Aorta (tissue), 5 donors: Measurements from ENCODE around the gene EVX2. TPM values are rescaled to one million over a fixed set of nuclear protein-coding genes. Genes with fewer than 3 reads are reported as not detected.
A peak's percentile ranks its signal among the peaks of the same experiment; 100 is the strongest.

Source experiments
- ATAC-seq: fragments of 200-7000 bp; cut with Tn5 transposase; one replicate; pipeline ENCODE4 v1.9.1; 2022; ENCODE audit warnings: moderate library complexity; ENCODE audit not compliant: low FRiP score
- DNase-seq, 2 donors: peaks; one replicate each; pipeline ENCODE4 v3.0.0-alpha.2; 2020
- H3K27ac ChIP-seq, 2 donors: one replicate each; pipeline ENCODE4 v1.5.1; 2013; ENCODE audit warnings: low read length in 2 of 2, mild to moderate bottlenecking in 2 of 2, moderate library complexity in 2 of 2, control low read depth in 1 of 2, inconsistent platforms in 1 of 2, low read depth in 1 of 2
- H3K27me3 ChIP-seq, 2 donors: one replicate each; pipeline ENCODE4 v1.6.1; 2013; ENCODE audit warnings: control low read depth in 1 of 2, low read length in 1 of 2, mild to moderate bottlenecking in 1 of 2, moderate library complexity in 1 of 2; ENCODE audit not compliant: insufficient read depth in 2 of 2, control insufficient read depth in 1 of 2
- H3K36me3 ChIP-seq, 2 donors: one replicate each; pipeline ENCODE4 v1.6.1; 2013; ENCODE audit warnings: control low read depth in 1 of 2, low read length in 1 of 2, mild to moderate bottlenecking in 1 of 2; ENCODE audit not compliant: insufficient read depth in 2 of 2, control insufficient read depth in 1 of 2
- H3K4me1 ChIP-seq, 2 donors: one replicate each; pipeline ENCODE4 v1.6.1; 2013; ENCODE audit warnings: low read length in 2 of 2, control low read depth in 1 of 2, mild to moderate bottlenecking in 1 of 2, moderate library complexity in 1 of 2; ENCODE audit not compliant: insufficient read depth in 2 of 2, control insufficient read depth in 1 of 2
- H3K4me3 ChIP-seq, 2 donors: one replicate each; pipeline ENCODE4 v1.5.1; 2013; ENCODE audit warnings: low read length in 2 of 2, control low read depth in 1 of 2, mild to moderate bottlenecking in 1 of 2
- H3K9me3 ChIP-seq: one replicate; pipeline ENCODE4 v1.6.1; 2013; ENCODE audit warnings: mild to moderate bottlenecking, low read length; ENCODE audit not compliant: control insufficient read depth
- WGBS, 2 donors: extraction: QIAGEN DNeasy Blood & Tissue Kit; methylation state at CpG; one replicate each; pipeline ENCODE4 v1.1.7; 2013; 5-methylcytosine and 5-hydroxymethylcytosine counted together
- intact Hi-C, 2 donors: fragments of 100-400 bp; cut with DNase I; formaldehyde crosslinking; loops; one replicate each; pipeline versions ENCODE4 v1.14.2 to v1.15.0; 2022
- polyA plus RNA-seq, 2 donors: library from polyadenylated mRNA; stranded (reverse); fragments of 200-250 nt; gene quantifications; one replicate each; pipeline ENCODE4 v1.2.3, GENCODE V29; 2013
- total RNA-seq, 2 donors: library from RNA; stranded (reverse); fragmentation: NEBNext Ultra II Directional; extraction: Animal tissue kit (Norgen Biotek cat#: 25700); gene quantifications; one replicate each; pipeline ENCODE4 v1.2.1, GENCODE V29; 2021
- donor health status: healthy with polysubstance abuse.
- donor health status: Bipolar disorder and iron deficiency.
- donor health status: DM: no; HTN: no; CAD: no.
- donor health status: DM: no; HTN: no; CAD: no.
- donor health status: DM: yes; HTN: yes; CAD: no.

Gene EVX2
- total and polyA plus RNA-seq, 4 donors = not detected

DNA sequence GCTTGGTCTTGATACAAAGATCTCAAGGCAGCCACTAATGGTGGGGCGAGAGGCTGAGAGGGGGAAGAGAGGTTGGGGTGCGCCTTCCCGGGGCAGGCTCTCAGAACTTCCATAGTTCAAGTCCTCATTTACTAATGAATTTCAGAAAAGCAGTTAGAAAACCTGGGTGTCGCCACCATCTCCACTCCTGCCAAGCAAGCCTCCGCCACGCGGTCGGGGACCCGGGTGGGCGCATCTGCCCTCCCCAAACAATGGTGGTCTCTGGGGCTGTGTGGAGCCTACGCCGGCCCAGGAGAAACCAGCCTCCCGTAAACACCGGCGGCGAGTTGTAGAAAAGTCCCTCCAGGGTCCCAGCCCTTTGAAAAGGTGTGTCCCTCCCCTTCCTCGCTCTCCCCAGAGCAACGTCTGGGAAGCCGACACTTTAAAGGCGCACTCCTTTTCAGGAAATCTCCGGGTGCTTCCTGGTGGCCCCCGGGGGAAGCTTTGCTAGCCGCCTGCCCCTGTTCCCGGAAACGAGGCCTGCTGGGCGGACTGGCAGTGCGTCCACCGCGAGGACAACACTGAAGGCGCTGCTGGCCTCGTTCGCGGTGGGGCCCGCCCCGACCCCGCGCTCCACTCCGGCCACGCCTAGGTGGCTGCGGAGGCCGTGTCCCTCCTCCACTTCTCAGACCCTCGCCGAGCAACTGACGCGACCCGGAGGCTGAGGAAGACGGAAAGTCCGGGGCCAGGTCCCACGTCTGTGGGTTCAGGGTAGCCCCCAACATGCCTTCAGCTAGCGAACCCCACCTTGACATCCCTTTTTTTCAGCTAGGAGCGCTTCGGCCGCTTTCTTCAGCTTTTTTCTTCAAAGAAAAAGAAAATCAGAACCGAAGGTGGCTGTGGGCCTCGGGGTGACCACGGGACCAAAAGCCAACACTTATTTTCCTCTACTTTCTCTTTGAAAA is 16.8 kb downstream of the EVX2 start:
- intact Hi-C loops = no loop called here
- Histone ChIP-seq H3K36me3 (no peaks in the 10 kb centered on the region), H3K4me3 (peak overlapping the region in 1 of 2 donors; percentile 19), H3K9me3 (peaks cover 2% of the 10 kb centered on the region), H3K27me3 (no peaks in the 10 kb centered on the region), H3K4me1 (no peaks in the 10 kb centered on the region), H3K27ac (no peak overlapping the region)
- ATAC-seq = no peak
- no peak for DNase-seq
- 13 to 18% methylated on average over 55 to 56 of the region's 56 CpGs for WGBS, 2 donors

DNA sequence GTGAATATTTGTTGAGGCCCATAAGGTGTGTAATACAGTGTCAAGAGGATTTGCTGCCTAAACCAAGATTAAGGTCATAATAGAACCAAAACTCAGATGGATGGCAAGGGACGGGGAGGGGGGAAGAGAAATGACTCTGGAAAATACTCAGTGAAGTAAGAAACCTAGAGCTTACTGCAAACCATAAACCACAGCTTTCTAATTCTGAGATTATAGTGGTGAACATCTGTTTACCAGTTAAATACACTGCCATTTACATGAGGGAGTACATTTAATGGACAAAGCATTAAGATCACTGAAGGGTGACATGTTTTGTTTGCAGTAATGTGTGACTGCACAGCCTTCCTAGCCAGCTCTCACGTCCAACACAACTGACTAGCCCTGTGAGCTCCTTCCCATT is 19.8 kb downstream of the EVX2 start:
- no peaks in the 10 kb centered on the region for H3K27me3 ChIP-seq
- H3K36me3 ChIP-seq = no peaks in the 10 kb centered on the region
- intact Hi-C loops = no loop called here
- no peaks in the 10 kb centered on the region for H3K9me3 ChIP-seq
- no peaks in the 10 kb centered on the region for H3K4me1 ChIP-seq
- no peak overlapping the region for H3K27ac ChIP-seq
- 53 to 54% methylated on average over 2 of the region's 2 CpGs for WGBS, 2 donors
- no peak overlapping the region for H3K4me3 ChIP-seq
- ATAC-seq = no peak
- DNase-seq = no peak

DNA sequence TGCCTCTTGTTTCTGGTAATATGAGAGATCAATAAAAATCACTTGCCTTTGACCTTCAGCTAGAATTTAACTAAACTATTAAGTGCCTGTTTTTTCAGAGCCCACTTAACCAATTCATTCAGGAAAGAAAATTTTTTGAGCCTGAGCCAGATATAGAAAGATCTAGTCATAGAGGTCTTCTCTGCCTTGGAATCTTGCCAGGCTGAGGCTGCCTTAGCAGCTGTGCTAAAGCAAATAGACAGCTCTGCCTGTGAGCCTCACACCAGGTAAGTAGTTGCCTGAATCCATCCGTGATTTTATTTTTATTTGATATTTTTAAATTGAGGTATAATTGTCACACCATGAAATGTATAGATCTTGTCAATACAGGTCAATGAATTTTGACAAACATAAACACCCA is 27.4 kb downstream of the EVX2 start:
- DNase-seq = no peak
- Histone ChIP-seq H3K4me1 (no peaks in the 10 kb centered on the region), H3K27ac (no peak overlapping the region), H3K27me3 (peaks cover 0 to 2% of the 10 kb centered on the region in 2 donors), H3K4me3 (no peak overlapping the region), H3K9me3 (no peaks in the 10 kb centered on the region), H3K36me3 (no peaks in the 10 kb centered on the region)
- intact Hi-C loops = no loop called here
- no peak for ATAC-seq
- WGBS, 2 donors = 53 to 56% methylated on average over 1 of the region's 1 CpG

DNA sequence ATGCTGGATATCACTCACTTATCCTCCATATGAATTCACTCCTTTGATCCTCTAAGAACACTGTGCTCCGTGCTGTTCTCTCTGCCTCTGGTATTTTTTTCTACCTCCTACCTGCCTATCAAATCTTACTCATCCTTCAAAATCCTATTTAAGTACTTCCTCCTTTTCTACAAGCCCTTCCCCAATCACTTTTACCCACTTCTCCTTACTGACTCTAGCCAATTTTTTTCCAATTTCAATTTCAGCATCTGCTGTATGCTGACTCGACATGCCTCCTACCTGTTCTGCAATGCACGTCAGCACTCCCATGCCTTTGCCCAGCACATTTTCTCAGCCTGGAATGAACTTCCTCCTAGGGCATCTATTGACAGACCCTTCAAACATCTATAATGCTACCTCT is 44.4 kb downstream of the EVX2 start:
- no peaks in the 10 kb centered on the region for H3K27me3 ChIP-seq
- H3K27ac ChIP-seq = no peak overlapping the region
- H3K4me3 ChIP-seq = no peak overlapping the region
- H3K4me1 ChIP-seq = no peaks in the 10 kb centered on the region
- ATAC-seq (no peak), DNase-seq (no peak)
- 61 to 63% methylated on average over 3 of the region's 3 CpGs for WGBS, 2 donors
- no peaks in the 10 kb centered on the region for H3K36me3 ChIP-seq
- peaks cover under 1% of the 10 kb centered on the region for H3K9me3 ChIP-seq
- intact Hi-C loops = no loop called here

DNA sequence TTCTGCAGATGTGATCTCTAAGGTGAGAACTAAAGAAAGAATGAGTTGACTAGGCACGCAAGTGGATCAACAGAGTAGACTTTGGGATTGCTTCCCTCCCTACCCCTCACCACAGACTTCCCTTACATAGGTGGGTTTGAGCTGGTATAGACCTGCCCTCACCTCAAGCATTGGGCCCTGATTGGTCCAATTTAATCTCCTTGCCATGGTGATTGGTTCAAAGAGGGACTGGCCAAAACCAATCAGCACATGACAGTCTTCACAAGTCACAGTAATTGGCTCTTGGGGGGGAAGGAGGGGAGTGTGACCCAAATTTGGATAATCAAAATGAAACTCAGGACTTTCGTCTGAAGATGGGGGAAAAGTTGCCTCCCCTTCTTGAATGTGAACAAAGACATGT is 45.1 kb downstream of the EVX2 start:
- DNase-seq (no peak), ATAC-seq (no peak)
- WGBS, 2 donors = 72 to 74% methylated on average over 2 of the region's 2 CpGs
- H3K36me3 ChIP-seq = no peaks in the 10 kb centered on the region
- no peaks in the 10 kb centered on the region for H3K4me1 ChIP-seq
- H3K27me3 ChIP-seq = no peaks in the 10 kb centered on the region
- H3K9me3 ChIP-seq = no peaks in the 10 kb centered on the region
- no peak overlapping the region for H3K27ac ChIP-seq
- intact Hi-C loops = no loop called here
- H3K4me3 ChIP-seq = no peak overlapping the region

DNA sequence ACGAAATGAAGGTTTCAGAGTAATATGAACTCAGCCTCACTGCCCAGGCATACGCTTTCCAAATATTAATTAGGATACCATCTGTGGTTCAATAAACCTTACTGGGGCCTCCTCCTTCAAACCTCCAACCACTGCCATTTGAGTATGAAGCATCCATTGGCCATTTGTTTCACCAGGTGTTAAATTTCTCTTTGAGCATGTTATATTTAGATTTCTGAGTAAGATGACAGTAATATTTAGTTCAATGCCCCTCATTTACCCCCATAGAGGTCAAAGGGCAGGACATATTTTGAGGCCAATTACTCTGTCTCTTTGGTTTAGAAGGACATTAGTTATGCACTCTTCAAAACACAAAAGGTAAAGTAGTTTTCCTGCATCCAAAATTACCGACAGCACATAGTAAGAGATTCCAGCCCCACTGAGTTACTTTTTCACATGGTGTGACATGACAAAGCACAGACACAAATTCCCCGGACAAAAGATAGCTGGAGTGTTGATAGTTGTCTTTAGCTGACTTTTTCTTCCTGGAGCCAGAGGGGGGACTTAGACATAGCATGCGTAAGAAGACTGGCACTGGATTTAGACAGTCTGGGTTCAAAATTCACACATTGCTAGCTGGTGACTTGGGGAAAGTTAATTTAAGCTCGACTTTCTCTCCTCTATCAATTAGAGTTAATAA is 48.6 kb downstream of the EVX2 start:
- Histone ChIP-seq H3K4me3 (no peak overlapping the region), H3K9me3 (no peaks in the 10 kb centered on the region), H3K36me3 (no peaks in the 10 kb centered on the region), H3K27ac (no peak overlapping the region), H3K27me3 (no peaks in the 10 kb centered on the region), H3K4me1 (no peaks in the 10 kb centered on the region)
- DNase-seq (no peak), ATAC-seq (no peak)
- intact Hi-C loops = no loop called here
- WGBS, 2 donors = 71% methylated on average over 6 of the region's 6 CpGs

DNA sequence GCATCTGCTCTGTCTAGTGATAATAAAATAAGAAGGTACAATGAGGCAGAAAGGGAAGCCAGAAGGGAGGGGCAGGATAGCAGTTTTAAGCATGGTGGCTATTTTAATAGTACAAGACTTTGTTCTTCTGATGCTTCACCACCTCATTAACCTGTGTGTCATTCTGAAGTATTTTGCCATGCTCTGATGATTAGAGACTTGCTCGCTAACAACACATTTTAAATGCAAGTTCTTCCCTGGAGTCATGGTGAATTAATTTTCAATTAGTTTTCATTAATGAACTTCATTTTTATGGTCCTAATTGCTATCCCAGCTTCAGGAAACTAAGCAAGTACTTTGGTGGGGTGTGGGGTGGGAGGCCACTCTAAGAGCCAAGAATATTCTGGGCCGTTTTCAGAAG is 56.0 kb downstream of the EVX2 start:
- intact Hi-C loops = no loop called here
- H3K27me3 ChIP-seq = peaks cover 0 to 1% of the 10 kb centered on the region in 2 donors
- DNase-seq (no peak), ATAC-seq (no peak)
- H3K9me3 ChIP-seq = no peaks in the 10 kb centered on the region
- H3K36me3 ChIP-seq = no peaks in the 10 kb centered on the region
- no peak overlapping the region for H3K27ac ChIP-seq
- H3K4me3 ChIP-seq = no peak overlapping the region
- no peaks in the 10 kb centered on the region for H3K4me1 ChIP-seq
- 55 to 57% methylated on average over 2 of the region's 2 CpGs for WGBS, 2 donors
